RWPE2 (cell line): Measurements from ENCODE around the gene RALGAPA2.

Experiments used
- ATAC-seq: fragments of 200-7000 bp; cut with Tn5 transposase; 3 replicates; pipeline ENCODE4 v1.9.1; 2021; ENCODE audit warnings: low read depth
- DNase-seq: peaks from one replicate; pipeline ENCODE4 v3.0.0-alpha.2; 2020; ENCODE audit warnings: low spot score
- H3K27ac ChIP-seq: fragments of 450-650 bp; 2 replicates; pipeline ENCODE4 v1.5.1; 2017; ENCODE audit warnings: mild to moderate bottlenecking; ENCODE audit not compliant: poor library complexity, severe bottlenecking
- H3K27me3 ChIP-seq: fragments of 250-450 bp; sonication (Bioruptor Pico); 2 replicates; pipeline ENCODE4 v1.5.1; 2021; ENCODE audit warnings: mild to moderate bottlenecking, moderate library complexity; ENCODE audit not compliant: insufficient read depth, poor library complexity, severe bottlenecking
- H3K36me3 ChIP-seq: fragments of 250-450 bp; sonication (Bioruptor Pico); 2 replicates; pipeline ENCODE4 v1.5.1; 2020; ENCODE audit warnings: low read depth, mild to moderate bottlenecking, moderate library complexity
- H3K4me1 ChIP-seq: fragments of 250-450 bp; sonication (Bioruptor Pico); 2 replicates; pipeline ENCODE4 v1.5.1; 2021; ENCODE audit warnings: mild to moderate bottlenecking, moderate library complexity; ENCODE audit not compliant: insufficient read depth, poor library complexity, severe bottlenecking
- H3K4me3 ChIP-seq: fragments of 250-450 bp; sonication (Bioruptor Pico); 2 replicates; pipeline ENCODE4 v1.5.1; 2021; ENCODE audit warnings: mild to moderate bottlenecking, moderate library complexity; ENCODE audit not compliant: severe bottlenecking
- H3K9me3 ChIP-seq: fragments of 250-450 bp; sonication (Bioruptor Pico); 2 replicates; pipeline ENCODE4 v1.5.1; 2021; ENCODE audit warnings: mild to moderate bottlenecking, moderate library complexity; ENCODE audit not compliant: severe bottlenecking
- CTCF ChIP-seq: fragments of 450-650 bp; IDR thresholded peaks from one replicate; pipeline ENCODE4 v1.5.1; 2017; ENCODE audit warnings: mild to moderate bottlenecking, moderate library complexity; ENCODE audit not compliant: poor library complexity, severe bottlenecking

The RALGAPA2 gene

GRCh38 chr20:20363799-20364592 lies 348.4 kb downstream of the RALGAPA2 start:
- Histone ChIP-seq H3K9me3 (no peaks in the 10 kb centered on the region), H3K36me3 (no peaks in the 10 kb centered on the region), H3K27me3 (peaks cover 79% of the 10 kb centered on the region), H3K4me1 (no peaks in the 10 kb centered on the region), H3K4me3 (no peak overlapping the region), H3K27ac (no peak overlapping the region)
- ATAC-seq (no peak), DNase-seq (no peak)
- no peak for TF ChIP-seq CTCF

GRCh38 chr20:20363434-20363798 lies 349.0 kb downstream of the RALGAPA2 start:
- peaks cover 76% of the 10 kb centered on the region for H3K27me3 ChIP-seq
- H3K36me3 ChIP-seq, result no peaks in the 10 kb centered on the region
- TF ChIP-seq CTCF, result no peak
- H3K9me3 ChIP-seq, result no peaks in the 10 kb centered on the region
- no peaks in the 10 kb centered on the region for H3K4me1 ChIP-seq
- ATAC-seq, result no peak
- no peak for DNase-seq
- no peak overlapping the region for H3K27ac ChIP-seq
- no peak overlapping the region for H3K4me3 ChIP-seq

GRCh38 chr20:20362774-20363433 lies 349.5 kb downstream of the RALGAPA2 start:
- Histone ChIP-seq H3K4me3 (no peak overlapping the region), H3K4me1 (no peaks in the 10 kb centered on the region), H3K36me3 (no peaks in the 10 kb centered on the region), H3K27me3 (peaks cover 76% of the 10 kb centered on the region), H3K9me3 (no peaks in the 10 kb centered on the region), H3K27ac (no peak overlapping the region)
- no peak for TF ChIP-seq CTCF
- DNase-seq, result no peak
- ATAC-seq, result no peak

GRCh38 chr20:20360464-20360863 lies 352.0 kb downstream of the RALGAPA2 start:
- H3K27ac ChIP-seq, result no peak overlapping the region
- H3K4me3 ChIP-seq, result no peak overlapping the region
- no peak for DNase-seq
- H3K36me3 ChIP-seq, result no peaks in the 10 kb centered on the region
- no peaks in the 10 kb centered on the region for H3K9me3 ChIP-seq
- TF ChIP-seq CTCF, result peak; percentile 89
- peaks cover 54% of the 10 kb centered on the region for H3K27me3 ChIP-seq
- ATAC-seq, result peak; percentile 79
- no peaks in the 10 kb centered on the region for H3K4me1 ChIP-seq

- no peaks in the 10 kb centered on the region for H3K9me3 ChIP-seq
- no peak overlapping the region for H3K27ac ChIP-seq
- TF ChIP-seq CTCF, result no peak
- DNase-seq, result no peak
- ATAC-seq, result no peak
- H3K4me1 ChIP-seq, result no peaks in the 10 kb centered on the region
- no peaks in the 10 kb centered on the region for H3K36me3 ChIP-seq
- no peak overlapping the region for H3K4me3 ChIP-seq
- H3K27me3 ChIP-seq, result peaks cover 45% of the 10 kb centered on the region
These were observed 352.8 kb downstream of the RALGAPA2 start for GRCh38 chr20:20359628-20360027.
